ENCODE results near the gene ALPL.

ALPL gene

GRCh38 chr1:21525340-21525717 lies 16.1 kb downstream of the ALPL start:
- Histone ChIP-seq H3K4ac (ENCODE audit: low read depth, low read length) (no peak overlapping the region), H3K23ac (ENCODE audit: low read length) (no peak overlapping the region)

GRCh38 chr1:21526441-21526840 lies 17.2 kb downstream of the ALPL start:
- no peak overlapping the region for H4K91ac ChIP-seq (ENCODE audit: low read depth, low read length)
- H3K23ac ChIP-seq (ENCODE audit: low read length), result no peak overlapping the region
- H3K14ac ChIP-seq (ENCODE audit: low read length), result no peak overlapping the region
- H3K4ac ChIP-seq (ENCODE audit: low read depth, low read length), result no peak overlapping the region
- H3K27ac ChIP-seq (ENCODE audit: low read depth, low read length), result no peak overlapping the region
- no peak overlapping the region for H4K12ac ChIP-seq (ENCODE audit: low read depth, low read length)
- no peaks in the 10 kb centered on the region for H3K27me3 ChIP-seq (ENCODE audit: insufficient read depth, low read length)
- no peak overlapping the region for H2BK5ac ChIP-seq (ENCODE audit: low read depth, low read length, poor library complexity)
- no peaks in the 10 kb centered on the region for H3K79me2 ChIP-seq (ENCODE audit: control insufficient read depth, insufficient read depth, low read length, poor library complexity)
- H3K4me3 ChIP-seq (ENCODE audit: low read depth, low read length), result no peak overlapping the region
- no peak overlapping the region for H2BK12ac ChIP-seq (ENCODE audit: low read length)
- no peak overlapping the region for H2AK5ac ChIP-seq (ENCODE audit: low read length)
- no peak overlapping the region for H2BK120ac ChIP-seq (ENCODE audit: insufficient read depth, low read length, poor library complexity)
- no peak overlapping the region for H3K4me2 ChIP-seq (ENCODE audit: low read length)
- no peaks in the 10 kb centered on the region for H3K36me3 ChIP-seq (ENCODE audit: control insufficient read depth in 1 of 2, insufficient read depth in 2 of 2, low read length in 2 of 2)
- H4K8ac ChIP-seq (ENCODE audit: low read depth, low read length), result no peak overlapping the region
- H3K18ac ChIP-seq (ENCODE audit: low read length), result no peak overlapping the region
- no peak overlapping the region for H3K9ac ChIP-seq (ENCODE audit: low read length)
- H3K9me3 ChIP-seq (ENCODE audit: insufficient read depth, low read depth, low read length), result no peaks in the 10 kb centered on the region
- WGBS (ENCODE audit: extremely low coverage, insufficient coverage, insufficient read length), result no CpG with 5 or more reads among the region's 1 CpG
- no peaks in the 10 kb centered on the region for H3K79me1 ChIP-seq (ENCODE audit: low read length)
- no peak overlapping the region for H2AFZ ChIP-seq (ENCODE audit: insufficient read depth, low read length, poor library complexity)
- no peaks in the 10 kb centered on the region for H3K4me1 ChIP-seq (ENCODE audit: control insufficient read depth in 1 of 2, insufficient read depth in 2 of 2, low read length in 2 of 2)
- DNase-seq, result no peak

More at GRCh38 chr1:21525340-21525717, 16.1 kb downstream of the ALPL start:
- H3K18ac ChIP-seq (ENCODE audit: low read length), result no peak overlapping the region
- no peak overlapping the region for H2BK120ac ChIP-seq (ENCODE audit: insufficient read depth, low read length, poor library complexity)
- no peak overlapping the region for H2AK5ac ChIP-seq (ENCODE audit: low read length)
- no peaks in the 10 kb centered on the region for H3K27me3 ChIP-seq (ENCODE audit: insufficient read depth, low read length)
- no peak overlapping the region for H4K12ac ChIP-seq (ENCODE audit: low read depth, low read length)
- no peak overlapping the region for H2AFZ ChIP-seq (ENCODE audit: insufficient read depth, low read length, poor library complexity)
- no peak overlapping the region for H2BK12ac ChIP-seq (ENCODE audit: low read length)
- H3K36me3 ChIP-seq (ENCODE audit: control insufficient read depth in 1 of 2, insufficient read depth in 2 of 2, low read length in 2 of 2), result no peaks in the 10 kb centered on the region
- no peak overlapping the region for H3K4me2 ChIP-seq (ENCODE audit: low read length)
- no peaks in the 10 kb centered on the region for H3K9me3 ChIP-seq (ENCODE audit: insufficient read depth, low read depth, low read length)
- H3K27ac ChIP-seq (ENCODE audit: low read depth, low read length), result no peak overlapping the region
- H3K9ac ChIP-seq (ENCODE audit: low read length), result no peak overlapping the region
- H3K4me1 ChIP-seq (ENCODE audit: control insufficient read depth in 1 of 2, insufficient read depth in 2 of 2, low read length in 2 of 2), result no peaks in the 10 kb centered on the region
- H4K91ac ChIP-seq (ENCODE audit: low read depth, low read length), result no peak overlapping the region
- no peak for DNase-seq
- WGBS (ENCODE audit: extremely low coverage, insufficient coverage, insufficient read length), result no CpG with 5 or more reads among the region's 7 CpGs
- H3K4me3 ChIP-seq (ENCODE audit: low read depth, low read length), result no peak overlapping the region
- H3K79me1 ChIP-seq (ENCODE audit: low read length), result no peaks in the 10 kb centered on the region
- no peak overlapping the region for H2BK5ac ChIP-seq (ENCODE audit: low read depth, low read length, poor library complexity)
- no peak overlapping the region for H3K14ac ChIP-seq (ENCODE audit: low read length)
- no peak overlapping the region for H4K8ac ChIP-seq (ENCODE audit: low read depth, low read length)
- H3K79me2 ChIP-seq (ENCODE audit: control insufficient read depth, insufficient read depth, low read length, poor library complexity), result no peaks in the 10 kb centered on the region

- Histone ChIP-seq H4K91ac (ENCODE audit: low read depth, low read length) (no peak overlapping the region), H4K8ac (ENCODE audit: low read depth, low read length) (no peak overlapping the region), H3K9me3 (ENCODE audit: insufficient read depth, low read depth, low read length) (peaks cover 2% of the 10 kb centered on the region), H2BK5ac (ENCODE audit: low read depth, low read length, poor library complexity) (no peak overlapping the region), H2AFZ (ENCODE audit: insufficient read depth, low read length, poor library complexity) (no peak overlapping the region), H2AK5ac (ENCODE audit: low read length) (no peak overlapping the region), H3K23ac (ENCODE audit: low read length) (no peak overlapping the region), H3K27ac (ENCODE audit: low read depth, low read length) (no peak overlapping the region), H3K9ac (ENCODE audit: low read length) (no peak overlapping the region), H3K27me3 (ENCODE audit: insufficient read depth, low read length) (no peaks in the 10 kb centered on the region), H3K14ac (ENCODE audit: low read length) (no peak overlapping the region), H3K4ac (ENCODE audit: low read depth, low read length) (no peak overlapping the region), H3K36me3 (ENCODE audit: control insufficient read depth in 1 of 2, insufficient read depth in 2 of 2, low read length in 2 of 2) (no peaks in the 10 kb centered on the region), H3K4me3 (ENCODE audit: low read depth, low read length) (no peak overlapping the region), H3K79me1 (ENCODE audit: low read length) (no peaks in the 10 kb centered on the region), H2BK12ac (ENCODE audit: low read length) (no peak overlapping the region), H2BK120ac (ENCODE audit: insufficient read depth, low read length, poor library complexity) (no peak overlapping the region), H3K18ac (ENCODE audit: low read length) (no peak overlapping the region), H3K79me2 (ENCODE audit: control insufficient read depth, insufficient read depth, low read length, poor library complexity) (no peaks in the 10 kb centered on the region), H3K4me1 (ENCODE audit: control insufficient read depth in 1 of 2, insufficient read depth in 2 of 2, low read length in 2 of 2) (no peaks in the 10 kb centered on the region), H3K4me2 (ENCODE audit: low read length) (no peak overlapping the region), H4K12ac (ENCODE audit: low read depth, low read length) (no peak overlapping the region)
- WGBS (ENCODE audit: extremely low coverage, insufficient coverage, insufficient read length), result no CpG with 5 or more reads among the region's 7 CpGs
- peak; percentile 15 to 49 for DNase-seq
Observed at GRCh38 chr1:21530368-21531016, 21.3 kb downstream of the ALPL start.

GRCh38 chr1:21531241-21531640 lies 22.0 kb downstream of the ALPL start:
- Histone ChIP-seq H2BK120ac (ENCODE audit: insufficient read depth, low read length, poor library complexity) (no peak overlapping the region), H4K91ac (ENCODE audit: low read depth, low read length) (no peak overlapping the region), H3K79me1 (ENCODE audit: low read length) (no peaks in the 10 kb centered on the region), H3K27ac (ENCODE audit: low read depth, low read length) (no peak overlapping the region), H3K4ac (ENCODE audit: low read depth, low read length) (no peak overlapping the region), H4K8ac (ENCODE audit: low read depth, low read length) (no peak overlapping the region), H3K4me2 (ENCODE audit: low read length) (no peak overlapping the region), H3K9me3 (ENCODE audit: insufficient read depth, low read depth, low read length) (peaks cover 2% of the 10 kb centered on the region), H3K4me3 (ENCODE audit: low read depth, low read length) (no peak overlapping the region), H2BK12ac (ENCODE audit: low read length) (no peak overlapping the region), H4K12ac (ENCODE audit: low read depth, low read length) (no peak overlapping the region), H3K9ac (ENCODE audit: low read length) (no peak overlapping the region), H2BK5ac (ENCODE audit: low read depth, low read length, poor library complexity) (no peak overlapping the region), H3K79me2 (ENCODE audit: control insufficient read depth, insufficient read depth, low read length, poor library complexity) (no peaks in the 10 kb centered on the region), H3K23ac (ENCODE audit: low read length) (no peak overlapping the region), H3K36me3 (ENCODE audit: control insufficient read depth in 1 of 2, insufficient read depth in 2 of 2, low read length in 2 of 2) (no peaks in the 10 kb centered on the region), H3K18ac (ENCODE audit: low read length) (no peak overlapping the region), H3K14ac (ENCODE audit: low read length) (no peak overlapping the region), H3K4me1 (ENCODE audit: control insufficient read depth in 1 of 2, insufficient read depth in 2 of 2, low read length in 2 of 2) (no peaks in the 10 kb centered on the region), H2AFZ (ENCODE audit: insufficient read depth, low read length, poor library complexity) (no peak overlapping the region), H3K27me3 (ENCODE audit: insufficient read depth, low read length) (no peaks in the 10 kb centered on the region), H2AK5ac (ENCODE audit: low read length) (no peak overlapping the region)
- WGBS (ENCODE audit: extremely low coverage, insufficient coverage, insufficient read length), result no CpG with 5 or more reads among the region's 5 CpGs
- no peak for DNase-seq
